ENCODE measurements around the gene CREB3L2.
A peak's percentile ranks its signal among the peaks of the same experiment; 100 is the strongest.

Gene CREB3L2

GRCh38 chr7:137967143-137968018 lies 34.5 kb downstream of the CREB3L2 start:
- no peak for DNase-seq

- DNase-seq: no peak
Observed at GRCh38 chr7:137966641-137967142, 35.2 kb downstream of the CREB3L2 start.

GRCh38 chr7:137965942-137966640 lies 35.8 kb downstream of the CREB3L2 start:
- no peak for DNase-seq

GRCh38 chr7:137964824-137965545 lies 36.9 kb downstream of the CREB3L2 start:
- no peak for DNase-seq

DNA sequence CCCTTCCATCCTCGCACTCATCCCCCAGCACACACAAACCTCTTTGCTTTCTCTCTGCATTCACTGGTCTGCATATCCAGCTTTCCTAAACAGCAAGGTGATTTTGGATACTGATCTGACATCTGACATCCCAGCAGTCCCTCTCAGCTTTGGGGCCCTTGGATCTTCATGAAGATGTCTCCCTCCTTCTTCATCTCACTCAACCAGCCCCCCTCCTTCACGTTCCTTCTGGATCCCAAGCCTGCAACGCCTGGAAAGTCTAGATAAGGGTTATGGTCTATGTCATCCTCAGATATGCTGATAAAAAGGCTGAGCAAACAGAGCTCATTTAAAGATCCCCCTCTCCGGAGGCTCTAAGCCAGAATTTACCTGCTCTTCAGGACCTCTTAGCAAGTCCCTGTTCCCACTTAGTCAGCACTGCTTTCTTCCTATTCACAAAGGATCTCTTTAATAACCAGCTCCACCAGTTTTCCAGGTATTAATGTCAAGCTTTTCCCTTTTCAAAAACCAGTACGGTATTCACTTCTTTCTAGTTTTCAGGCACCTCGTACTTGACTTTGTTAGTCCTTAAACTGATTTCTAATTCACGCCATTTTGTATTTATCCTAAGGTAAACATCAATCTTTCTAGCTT lies 38.9 kb downstream of the CREB3L2 start:
- no peak for DNase-seq

GRCh38 chr7:137962491-137962874 lies 39.4 kb downstream of the CREB3L2 start:
- DNase-seq: no peak

GRCh38 chr7:137961200-137962177 lies 40.4 kb downstream of the CREB3L2 start:
- no peak for DNase-seq

- no peak for DNase-seq
Observed at GRCh38 chr7:137960020-137960419, 41.9 kb downstream of the CREB3L2 start.

GRCh38 chr7:137958470-137959431 lies 43.1 kb downstream of the CREB3L2 start:
- no peak for DNase-seq

GRCh38 chr7:137957887-137958286 lies 44.0 kb downstream of the CREB3L2 start:
- DNase-seq: no peak

DNA sequence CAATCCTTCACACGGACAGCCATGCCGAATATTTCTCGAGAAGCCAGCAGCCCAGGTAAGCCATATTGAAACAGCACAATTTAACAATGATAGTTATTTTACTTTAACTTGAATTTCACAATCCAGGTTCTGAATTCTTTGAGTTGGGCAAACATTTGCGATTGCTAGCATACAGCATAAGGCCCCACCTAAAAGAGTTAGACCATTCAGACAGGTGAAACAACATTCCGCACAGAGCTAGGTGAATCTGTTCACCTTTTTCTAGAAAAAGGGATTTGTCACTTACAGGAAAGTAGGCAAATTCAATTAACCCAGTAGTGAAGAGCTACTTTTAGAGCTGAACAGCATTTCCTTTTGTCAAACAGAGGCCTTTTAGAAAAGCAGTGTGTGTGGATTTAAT lies 45.3 kb downstream of the CREB3L2 start:
- DNase-seq: no peak

- DNase-seq: peak; percentile 23
Observed at GRCh38 chr7:137956183-137956582, 45.7 kb downstream of the CREB3L2 start.

- no peak for DNase-seq
Observed at GRCh38 chr7:137954614-137955013, 47.3 kb downstream of the CREB3L2 start.

DNA sequence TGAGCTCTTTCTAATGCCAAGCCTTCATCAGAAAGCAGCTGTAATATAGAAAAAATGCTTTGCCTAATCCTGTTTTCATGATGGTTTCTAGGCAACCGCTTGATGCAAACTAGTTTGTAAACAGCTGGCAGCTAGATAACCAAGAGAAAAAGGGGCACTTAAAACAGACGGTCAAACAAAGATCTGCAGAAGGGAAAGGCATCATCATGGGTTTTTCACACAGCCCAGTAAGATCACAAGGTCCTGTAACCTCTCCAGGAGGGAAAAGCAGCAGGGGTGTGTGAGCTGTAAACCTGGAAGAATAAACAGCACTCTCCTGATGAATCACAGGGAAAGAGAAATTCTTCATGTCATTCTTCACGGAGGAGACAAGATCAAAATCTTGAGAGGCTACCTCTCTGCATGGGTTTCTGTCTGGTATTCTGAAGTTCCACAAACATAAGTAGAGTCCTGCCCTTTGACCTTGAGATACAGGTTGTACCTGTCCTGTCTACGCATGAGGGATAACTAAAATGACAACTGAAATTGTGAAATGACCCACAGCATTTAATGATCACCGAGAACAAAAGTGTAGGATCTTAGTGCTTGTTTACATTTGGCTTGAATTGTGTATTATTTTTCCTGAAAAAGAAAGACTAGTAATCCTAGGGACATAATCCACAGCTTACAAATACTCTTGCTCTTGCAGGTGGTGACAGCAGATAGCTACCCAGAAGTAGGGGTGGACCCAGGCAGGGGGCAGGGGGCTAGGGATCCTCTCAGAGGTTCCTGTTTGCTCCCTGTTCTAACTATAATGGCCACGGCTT lies 48.0 kb downstream of the CREB3L2 start:
- DNase-seq: peak; percentile 39

GRCh38 chr7:137953043-137953664 lies 48.7 kb downstream of the CREB3L2 start:
- DNase-seq: peak; percentile 26

- DNase-seq: no peak
Observed at GRCh38 chr7:137952426-137952805, 49.5 kb downstream of the CREB3L2 start.

DNA sequence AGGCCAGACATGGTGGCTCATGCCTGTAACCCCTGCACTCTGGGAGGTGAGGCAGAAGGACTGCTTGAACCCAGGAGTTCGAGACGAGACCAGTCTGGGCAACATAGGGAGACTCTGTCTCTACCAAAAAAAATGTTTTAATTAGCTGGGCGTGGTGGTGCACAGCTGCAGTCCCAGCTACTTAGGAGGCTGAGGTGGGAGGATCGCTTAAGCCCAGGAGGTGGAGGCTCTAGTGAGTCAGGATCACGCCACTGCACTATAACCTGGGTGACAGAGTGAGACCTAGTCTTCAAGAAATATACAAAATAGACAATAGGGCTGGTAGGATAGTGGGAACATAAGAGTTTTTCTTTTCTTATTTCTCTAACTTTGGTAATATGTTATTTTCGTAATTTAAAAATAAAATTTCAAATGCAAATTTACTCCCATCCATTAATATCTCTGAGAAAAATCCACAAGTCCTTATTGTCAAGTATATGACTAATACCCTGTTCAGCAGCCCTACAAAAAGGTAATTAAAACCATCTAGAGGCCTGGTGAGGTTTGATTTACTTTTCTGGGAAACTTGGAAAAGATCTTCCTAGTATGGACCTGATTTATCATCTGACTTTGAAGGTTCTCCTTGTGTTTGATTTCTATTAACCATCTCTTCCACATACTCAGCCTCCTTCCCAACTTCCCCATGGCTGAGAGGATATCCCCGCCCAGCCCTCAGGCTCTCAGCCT lies 50.0 kb downstream of the CREB3L2 start:
- DNase-seq: no peak

DNA sequence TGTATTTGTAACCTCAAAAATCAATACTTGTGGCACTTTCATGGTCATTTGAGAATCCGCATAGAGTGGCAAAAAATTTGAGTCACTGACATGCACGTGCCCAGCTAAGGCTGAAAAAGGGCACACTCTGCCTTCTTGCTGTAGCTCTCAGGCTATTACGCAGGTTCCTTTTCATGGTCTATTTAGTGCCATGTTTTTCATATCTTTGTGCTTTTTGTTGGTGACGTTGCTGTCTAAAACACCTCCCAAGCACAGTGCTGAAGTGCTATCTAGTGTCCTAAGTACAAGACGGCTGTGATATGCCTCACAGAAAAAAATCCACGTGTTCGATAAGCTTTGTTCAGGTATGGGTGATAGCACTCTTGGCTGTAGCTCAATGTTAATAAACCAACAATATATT lies 50.9 kb downstream of the CREB3L2 start:
- DNase-seq: no peak

Data from NCI-H2227 treated with DMSO at 0.1 percent for 48 hours (cell line).